B cell (primary cell): ENCODE measurements around the gene MVB12B. TPM values are rescaled to one million over a fixed set of nuclear protein-coding genes. Genes with fewer than 3 reads are reported as not detected.

ENCODE experiments used
- ATAC-seq: fragments of 200-7000 bp; cut with Tn5 transposase; one replicate; pipeline ENCODE4 v1.10.0; 2021; ENCODE audit warnings: low read depth, mild to moderate bottlenecking, moderate number of reproducible peaks, moderate library complexity
- CTCF ChIA-PET: fragments of 350-600 bp; sonication (Branson Sonifier 250); formaldehyde crosslinking; loops from one replicate; lab custom pipeline; 2021; ENCODE audit warnings: antibody characterized with exemption, inconsistent platforms; lab: Charles Lee
- POLR2A ChIA-PET: fragments of 350-600 bp; sonication (Branson Sonifier 250); formaldehyde crosslinking; loops from one replicate; lab custom pipeline; 2021; ENCODE audit warnings: antibody characterized with exemption; lab: Charles Lee
- DNase-seq: peaks from one replicate; pipeline ENCODE4 v3.0.0; 2013
- H2AFZ ChIP-seq: 2 replicates; pipeline ENCODE4 v1.6.1; 2012; ENCODE audit warnings: mild to moderate bottlenecking, low read depth, low read length; ENCODE audit not compliant: insufficient read depth, poor library complexity, severe bottlenecking
- H3K27ac ChIP-seq, 2 donors: 1 replicate in 1 of 2; 2 replicates in 1 of 2; pipeline ENCODE4 v1.5.1; 2012 to 2013; ENCODE audit warnings: low read length in 2 of 2, mild to moderate bottlenecking in 2 of 2, moderate library complexity in 1 of 2
- H3K27me3 ChIP-seq, 4 experiments: fragments of 200-600 bp in 1 of 4; sonication (generic) in 1 of 4; replicated peaks in 1 of 4; 1 replicate in 2 of 4; 2 replicates in 2 of 4; pipeline versions ENCODE4 v1.6.1 to v1.7.0; 2013 to 2016; ENCODE audit warnings: low read length in 3 of 4, mild to moderate bottlenecking in 2 of 4, mixed read lengths in 1 of 4, moderate library complexity in 1 of 4; ENCODE audit not compliant: insufficient read depth in 4 of 4, control insufficient read depth in 3 of 4; ENCODE audit errors: control extremely low read depth in 1 of 4
- H3K36me3 ChIP-seq, 2 experiments: replicated peaks in 1 of 2; 1 replicate in 1 of 2; 2 replicates in 1 of 2; pipeline versions ENCODE4 v1.6.1 to v1.7.1; 2013; ENCODE audit warnings: low read length in 1 of 2; ENCODE audit not compliant: insufficient read depth in 2 of 2, control insufficient read depth in 1 of 2; ENCODE audit errors: control extremely low read depth in 1 of 2, extremely low read depth in 1 of 2
- H3K4me1 ChIP-seq, 2 donors: fragments of 200-600 bp in 1 of 2; sonication (generic) in 1 of 2; 1 replicate in 1 of 2; 2 replicates in 1 of 2; pipeline versions ENCODE4 v1.5.1 to v1.6.1; 2013 to 2017; ENCODE audit warnings: low read length in 2 of 2; ENCODE audit not compliant: control insufficient read depth in 2 of 2, insufficient read depth in 2 of 2
- H3K4me2 ChIP-seq: replicated peaks from 2 replicates; pipeline ENCODE3; 2012; ENCODE audit warnings: mild to moderate bottlenecking, low read depth, low read length; ENCODE audit not compliant: poor library complexity, severe bottlenecking
- H3K4me3 ChIP-seq, 5 experiments: fragments of 200-600 bp in 1 of 5; sonication (generic) in 1 of 5; 1 replicate in 3 of 5; 2 replicates in 2 of 5; pipeline versions ENCODE4 v1.5.1 to v1.7.0; 2011 to 2016; ENCODE audit warnings: low read length in 4 of 5, mild to moderate bottlenecking in 4 of 5, low read depth in 2 of 5, control low read depth in 1 of 5, moderate library complexity in 1 of 5; ENCODE audit not compliant: insufficient read depth in 1 of 5; ENCODE audit errors: control extremely low read depth in 1 of 5, extremely low read depth in 1 of 5
- H3K79me2 ChIP-seq: fragments of 200-600 bp; sonication (generic); one replicate; pipeline ENCODE4 v1.6.0; 2016; ENCODE audit warnings: low read length; ENCODE audit not compliant: control insufficient read depth, insufficient read depth
- H3K9ac ChIP-seq: fragments of 200-600 bp; sonication (generic); 2 replicates; pipeline ENCODE4 v1.6.1; 2017; ENCODE audit warnings: mild to moderate bottlenecking, low read length, moderate library complexity
- H3K9me3 ChIP-seq, 3 donors: one replicate each; pipeline versions ENCODE4 v1.6.1 to v1.7.1; 2013; ENCODE audit warnings: low read length in 2 of 3; ENCODE audit not compliant: control insufficient read depth in 2 of 3, insufficient read depth in 1 of 3; ENCODE audit errors: control extremely low read depth in 1 of 3
- H4K20me1 ChIP-seq: 2 replicates; pipeline ENCODE4 v1.6.0; 2012; ENCODE audit warnings: mild to moderate bottlenecking, low read length; ENCODE audit not compliant: insufficient read depth, control insufficient read depth, poor library complexity, severe bottlenecking
- H3K27ac Mint-ChIP-seq: one replicate; pipeline ENCODE4 v1.8.0; 2021; ENCODE audit warnings: mixed read lengths
- H3K27me3 Mint-ChIP-seq: one replicate; pipeline ENCODE4 v1.8.0; 2021; ENCODE audit warnings: mixed read lengths
- H3K4me1 Mint-ChIP-seq: one replicate; pipeline ENCODE4 v1.8.0; 2021; ENCODE audit warnings: mixed read lengths
- H3K4me3 Mint-ChIP-seq: one replicate; pipeline ENCODE4 v1.8.0; 2021; ENCODE audit warnings: mixed read lengths
- H3K9me3 Mint-ChIP-seq: one replicate; pipeline ENCODE4 v1.8.0; 2022; ENCODE audit warnings: mixed read lengths; ENCODE audit not compliant: insufficient read depth
- EZH2 ChIP-seq: IDR thresholded peaks from 2 replicates; pipeline ENCODE4 v1.6.1; 2012; ENCODE audit warnings: borderline replicate concordance, low read depth, mild to moderate bottlenecking, moderate library complexity, low read length; ENCODE audit not compliant: insufficient read depth, poor library complexity, severe bottlenecking
- WGBS: methylation state at CpG from one replicate; pipeline ENCODE4 v1.1.5; 2013; ENCODE audit warnings: missing lambda C conversion rate; ENCODE audit not compliant: insufficient coverage; 5-methylcytosine and 5-hydroxymethylcytosine counted together
- intact Hi-C: fragments of 100-400 bp; cut with micrococcal nuclease; formaldehyde crosslinking; loops from one replicate; pipeline ENCODE4 v1.10.0; 2022
- polyA plus RNA-seq: library from polyadenylated mRNA; depleted of rRNA; stranded (reverse); fragments of >200 nt; gene quantifications from 2 replicates; pipeline ENCODE4 v1.2.3, GENCODE V29; 2012
- total RNA-seq, 2 donors: library from RNA; stranded (reverse); fragments of 120-200 nt in 1 of 2; gene quantifications; 1 replicate in 1 of 2; 2 replicates in 1 of 2; pipeline versions ENCODE4 v1.2.3 to v1.2.4, GENCODE V29; 2013 to 2022
- TF ChIP-seq, protein P1 (sequence below): fragments of 200-600 bp; IDR thresholded peaks from one replicate; pipeline ENCODE4 v1.8.0; 2022; ENCODE audit warnings: antibody characterized with exemption, mild to moderate bottlenecking

MVB12B gene
- total and polyA plus RNA-seq, 2 donors (not counting 1 experiment from before 2014, with no cell fraction given), result 1.2 to 9.8 TPM

DNA sequence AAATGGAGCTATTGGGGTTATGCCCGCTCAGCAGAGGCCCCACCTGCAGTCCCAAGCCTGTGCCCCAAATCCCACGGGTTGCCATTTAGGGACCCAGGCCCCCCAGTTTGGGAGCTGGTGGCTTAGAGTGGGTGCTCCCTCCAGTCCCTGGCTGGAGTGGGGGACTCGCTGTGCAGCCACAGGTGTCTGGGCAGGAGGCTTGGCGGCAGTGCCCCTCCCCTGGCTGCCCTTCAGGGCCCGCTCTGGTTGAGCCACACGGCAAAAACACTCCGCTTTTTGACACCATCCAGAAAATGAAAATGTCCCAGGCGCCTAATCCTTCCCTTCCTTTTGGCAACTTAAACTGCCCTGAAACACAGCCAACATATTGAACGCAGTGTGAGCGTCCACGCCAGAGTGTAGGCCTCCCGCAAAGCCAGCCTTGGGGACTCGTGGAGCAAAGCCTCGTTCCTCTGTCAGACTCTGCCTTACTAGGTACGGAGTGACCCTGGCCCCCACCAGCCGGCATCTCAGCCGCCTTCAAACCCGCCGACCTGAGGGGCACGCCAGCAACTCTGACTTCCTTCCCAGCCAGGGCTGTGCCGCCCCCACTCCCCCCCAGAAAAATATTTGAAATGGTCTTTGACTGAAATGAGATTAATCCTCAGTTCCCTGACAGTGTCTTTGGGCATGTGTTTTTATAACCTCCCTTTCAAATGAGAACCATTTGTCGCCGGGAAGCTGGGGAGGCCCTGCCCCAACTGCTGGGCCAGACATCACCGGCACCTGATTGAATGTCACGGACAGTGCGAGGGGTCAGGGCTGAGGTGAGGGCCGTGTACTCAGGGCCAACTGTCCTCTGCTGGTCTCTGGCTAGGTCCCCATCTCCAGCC, 188.6 kb downstream of the MVB12B start:
- ChIA-PET POLR2A (no interaction called here), CTCF (interaction anchor here (0.6 to 16.6 kb wide), 10 partner anchors 8 to 48 kb away, joined by 3 to 167 read pairs (median 4); no protein-coding TSS in a partner anchor)
- DNase-seq, result no peak
- intact Hi-C loops, result loop anchor here (2.0 kb wide), 1 partner anchor 14 kb away; no protein-coding TSS in a partner anchor
- Histone ChIP-seq H3K4me1 (peaks cover 24 to 27% of the 10 kb centered on the region in 2 donors), H3K4me2 (peak overlapping the region; percentile 73), H3K36me3 (no peaks in the 10 kb centered on the region), H2AFZ (no peak overlapping the region), H3K9ac (no peak overlapping the region), H3K9me3 (peaks cover 0 to 5% (median 3%) of the 10 kb centered on the region in 3 donors), H3K79me2 (no peaks in the 10 kb centered on the region), H4K20me1 (no peaks in the 10 kb centered on the region), H3K27ac (no peak overlapping the region), H3K27me3 (peaks cover 2 to 54% (median 26%) of the 10 kb centered on the region in 4 experiments), H3K4me3 (no peak overlapping the region)
- no peak overlapping the region for H3K27ac Mint-ChIP-seq
- H3K4me1 Mint-ChIP-seq, result peaks cover 26% of the 10 kb centered on the region
- peak overlapping the region; percentile 61 for H3K4me3 Mint-ChIP-seq
- no peaks in the 10 kb centered on the region for H3K9me3 Mint-ChIP-seq
- H3K27me3 Mint-ChIP-seq, result peaks cover 51% of the 10 kb centered on the region
- WGBS, result 92% methylated on average over 26 of the region's 27 CpGs
- TF ChIP-seq, protein P1, sequence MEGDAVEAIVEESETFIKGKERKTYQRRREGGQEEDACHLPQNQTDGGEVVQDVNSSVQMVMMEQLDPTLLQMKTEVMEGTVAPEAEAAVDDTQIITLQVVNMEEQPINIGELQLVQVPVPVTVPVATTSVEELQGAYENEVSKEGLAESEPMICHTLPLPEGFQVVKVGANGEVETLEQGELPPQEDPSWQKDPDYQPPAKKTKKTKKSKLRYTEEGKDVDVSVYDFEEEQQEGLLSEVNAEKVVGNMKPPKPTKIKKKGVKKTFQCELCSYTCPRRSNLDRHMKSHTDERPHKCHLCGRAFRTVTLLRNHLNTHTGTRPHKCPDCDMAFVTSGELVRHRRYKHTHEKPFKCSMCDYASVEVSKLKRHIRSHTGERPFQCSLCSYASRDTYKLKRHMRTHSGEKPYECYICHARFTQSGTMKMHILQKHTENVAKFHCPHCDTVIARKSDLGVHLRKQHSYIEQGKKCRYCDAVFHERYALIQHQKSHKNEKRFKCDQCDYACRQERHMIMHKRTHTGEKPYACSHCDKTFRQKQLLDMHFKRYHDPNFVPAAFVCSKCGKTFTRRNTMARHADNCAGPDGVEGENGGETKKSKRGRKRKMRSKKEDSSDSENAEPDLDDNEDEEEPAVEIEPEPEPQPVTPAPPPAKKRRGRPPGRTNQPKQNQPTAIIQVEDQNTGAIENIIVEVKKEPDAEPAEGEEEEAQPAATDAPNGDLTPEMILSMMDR, result no peak
- TF ChIP-seq EZH2, result no peak
- ATAC-seq, result no peak
